Spleen (tissue), 7 donors: ENCODE measurements around the gene NRG3.

Source experiments
- POLR2A ChIP-seq, 3 donors: fragments of 450-650 bp; IDR thresholded peaks; one replicate each; pipeline ENCODE4 v1.5.1; 2017; ENCODE audit warnings: antibody characterized with exemption in 3 of 3, mild to moderate bottlenecking in 1 of 3
- TF ChIP-seq, protein P1 (sequence below), 11 experiments: fragments of 200-600 bp in 7 of 11; fragments of 450-650 bp in 4 of 11; sonication (generic) in 4 of 11; IDR thresholded peaks in 8 of 11; conservative IDR thresholded peaks in 3 of 11; 1 replicate in 7 of 11; 2 replicates in 4 of 11; pipeline versions ENCODE4 v1.4.0 to v1.8.0; 2016 to 2021; ENCODE audit warnings: antibody characterized with exemption in 11 of 11, inconsistent platforms in 4 of 11, mild to moderate bottlenecking in 1 of 11
- donor health status: DM: no; HTN: no; CAD: no; lungs with moderate emphysema.
- donor health status: DM: no; HTN: no; CAD: no.
- donor health status: DM: no; HTN: no; CAD: no.

GRCh38 chr10:82361256-82361655 is 486.3 kb downstream of the NRG3 start:
- TF ChIP-seq, protein P1, sequence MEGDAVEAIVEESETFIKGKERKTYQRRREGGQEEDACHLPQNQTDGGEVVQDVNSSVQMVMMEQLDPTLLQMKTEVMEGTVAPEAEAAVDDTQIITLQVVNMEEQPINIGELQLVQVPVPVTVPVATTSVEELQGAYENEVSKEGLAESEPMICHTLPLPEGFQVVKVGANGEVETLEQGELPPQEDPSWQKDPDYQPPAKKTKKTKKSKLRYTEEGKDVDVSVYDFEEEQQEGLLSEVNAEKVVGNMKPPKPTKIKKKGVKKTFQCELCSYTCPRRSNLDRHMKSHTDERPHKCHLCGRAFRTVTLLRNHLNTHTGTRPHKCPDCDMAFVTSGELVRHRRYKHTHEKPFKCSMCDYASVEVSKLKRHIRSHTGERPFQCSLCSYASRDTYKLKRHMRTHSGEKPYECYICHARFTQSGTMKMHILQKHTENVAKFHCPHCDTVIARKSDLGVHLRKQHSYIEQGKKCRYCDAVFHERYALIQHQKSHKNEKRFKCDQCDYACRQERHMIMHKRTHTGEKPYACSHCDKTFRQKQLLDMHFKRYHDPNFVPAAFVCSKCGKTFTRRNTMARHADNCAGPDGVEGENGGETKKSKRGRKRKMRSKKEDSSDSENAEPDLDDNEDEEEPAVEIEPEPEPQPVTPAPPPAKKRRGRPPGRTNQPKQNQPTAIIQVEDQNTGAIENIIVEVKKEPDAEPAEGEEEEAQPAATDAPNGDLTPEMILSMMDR (IDR thresholded peaks at IDR 0.05 in 8 of 11, conservative IDR thresholded peaks at IDR 0.05 in 3 of 11), result no peak
- TF ChIP-seq POLR2A (IDR thresholded peaks at IDR 0.05), result no peak
